GOT3 (cell line): ENCODE measurements around the gene LAIR1.
"Not testable (repeated sequence)": the region's sequence is repeated elsewhere in the genome, so short reads cannot be mapped to it uniquely, and the experiment has no call there.

Experiments used
- DNase-seq: peaks from one replicate; lab custom pipeline; 2025; ENCODE audit warnings: mixed read lengths; lab: John Stamatoyannopoulos, UW

LAIR1 gene

DNA sequence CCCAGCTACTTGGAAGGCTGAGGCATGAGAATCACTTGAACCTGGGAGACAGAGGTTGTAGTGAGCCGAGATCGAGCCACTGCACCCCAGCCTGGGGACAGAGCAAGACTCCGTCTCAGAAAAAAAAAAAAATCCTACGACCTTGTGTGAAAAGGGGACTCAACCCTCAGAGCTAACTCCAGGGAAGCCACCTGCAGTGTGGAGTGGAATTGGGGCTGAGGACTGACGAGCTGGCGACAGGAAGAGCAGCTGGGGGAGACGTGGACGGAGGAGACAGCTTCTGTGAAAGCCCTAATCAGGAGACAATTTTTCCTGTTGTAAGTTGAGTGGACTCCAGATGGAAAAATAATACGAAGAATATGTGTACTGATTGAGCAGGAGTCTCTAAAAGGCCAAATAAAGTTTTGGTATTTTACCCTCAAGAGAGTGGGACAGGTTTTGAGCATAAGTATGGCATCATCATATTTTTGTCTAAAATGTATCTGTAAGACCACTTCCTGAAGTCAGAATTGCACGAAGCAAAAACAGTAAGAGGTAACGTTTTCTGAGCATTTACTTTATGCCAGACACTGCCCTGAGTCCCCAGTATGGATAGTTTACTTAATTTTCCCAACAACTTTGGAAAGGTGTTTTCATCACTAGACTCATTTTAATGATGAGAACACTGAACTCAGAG lies 12.0 kb upstream of the LAIR1 start:
- no peak for DNase-seq

DNA sequence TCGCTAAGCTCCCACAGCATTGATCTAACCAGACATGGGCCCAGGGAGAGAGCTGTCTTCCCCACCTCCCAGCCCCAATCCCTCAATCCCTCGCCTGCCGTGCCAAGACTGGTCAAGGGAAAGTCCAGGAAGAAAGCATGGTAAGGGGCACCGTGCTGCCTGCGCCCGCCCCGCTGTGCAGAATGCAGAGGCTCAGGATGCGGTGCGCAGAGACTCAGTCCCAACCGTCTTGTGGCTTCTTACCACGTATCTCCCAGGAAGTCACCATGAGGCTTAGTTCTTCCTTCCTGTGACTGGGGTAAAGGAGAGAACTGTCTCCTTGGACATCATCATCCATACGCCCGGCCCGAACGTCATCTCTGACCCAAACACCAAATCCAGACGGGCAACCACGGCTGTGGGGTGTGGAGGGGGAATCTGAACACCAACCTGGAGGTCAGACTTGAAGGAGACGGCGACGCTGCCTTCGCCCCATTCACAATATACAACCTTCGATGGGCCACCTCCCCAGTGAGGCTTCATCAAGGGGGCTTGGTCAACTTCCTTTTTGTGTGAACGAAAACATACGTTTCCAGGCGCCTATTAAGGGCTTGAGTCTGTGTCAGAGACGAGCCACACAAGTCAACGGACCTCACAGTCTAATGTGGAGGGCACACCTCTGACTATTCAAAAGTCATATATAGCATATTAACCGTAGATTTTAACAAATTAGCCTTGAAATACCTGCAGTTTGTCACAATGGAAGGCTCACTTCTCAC lies 10.6 kb upstream of the LAIR1 start:
- not testable (repeated sequence) for DNase-seq

DNA sequence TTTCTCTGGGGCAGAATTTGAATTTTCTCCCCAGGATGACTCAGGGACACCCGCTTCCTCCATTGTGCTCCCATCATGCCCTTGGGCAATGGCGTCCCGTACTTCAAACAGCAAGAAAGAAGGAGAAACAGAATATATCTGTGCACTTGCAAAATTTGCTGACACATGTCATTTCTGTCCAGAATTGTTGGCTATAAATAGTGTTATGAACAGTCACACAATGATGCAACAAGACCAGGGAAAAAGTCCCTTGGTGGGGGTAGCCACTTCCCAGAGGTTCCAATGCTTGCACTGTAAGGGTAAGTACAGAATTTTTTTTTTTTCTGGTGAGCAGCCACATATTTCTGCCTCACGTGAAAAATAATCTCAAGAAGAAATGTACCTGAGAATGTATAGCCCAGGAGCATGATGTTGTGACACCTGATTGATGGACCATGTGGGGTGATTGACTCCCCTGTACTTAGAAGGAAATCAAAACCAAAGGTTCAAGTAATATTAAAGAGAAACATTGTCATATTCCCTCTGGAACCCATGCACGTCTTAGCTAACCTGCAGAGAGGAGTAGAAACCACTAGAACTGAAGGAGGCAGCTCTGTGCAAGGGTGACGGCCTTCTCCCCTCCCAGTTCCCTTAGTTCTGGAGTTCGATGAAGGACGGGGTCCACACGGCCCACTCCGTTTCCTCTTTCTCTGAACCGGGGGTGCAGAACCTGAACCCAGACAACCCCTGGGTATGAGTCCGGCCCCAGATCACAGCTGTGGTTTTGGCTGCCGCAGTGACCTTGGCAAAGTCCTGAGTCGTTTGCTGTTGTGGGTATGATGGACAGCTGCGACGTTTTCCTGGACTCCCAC lies 9.3 kb upstream of the LAIR1 start:
- DNase-seq = no peak

DNA sequence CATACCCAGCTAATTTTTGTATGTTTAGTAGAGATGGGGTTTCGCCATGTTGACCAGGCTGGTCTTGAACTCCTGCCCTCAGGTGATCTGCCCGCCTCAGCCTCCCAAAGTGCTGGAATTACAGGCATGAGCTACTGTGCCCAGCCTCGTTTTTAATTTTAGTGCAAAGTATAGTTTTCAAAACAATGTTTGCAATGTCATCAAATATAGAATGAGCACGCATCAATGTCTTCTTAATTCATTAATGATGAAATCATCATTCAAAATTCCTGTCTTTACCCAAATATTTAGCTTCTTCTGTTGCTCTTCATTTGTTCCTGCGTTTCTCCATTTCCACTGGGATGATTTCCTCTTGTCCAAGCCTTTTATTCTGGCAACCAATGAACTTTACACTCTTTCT lies 6.7 kb upstream of the LAIR1 start:
- not testable (repeated sequence) for DNase-seq

DNA sequence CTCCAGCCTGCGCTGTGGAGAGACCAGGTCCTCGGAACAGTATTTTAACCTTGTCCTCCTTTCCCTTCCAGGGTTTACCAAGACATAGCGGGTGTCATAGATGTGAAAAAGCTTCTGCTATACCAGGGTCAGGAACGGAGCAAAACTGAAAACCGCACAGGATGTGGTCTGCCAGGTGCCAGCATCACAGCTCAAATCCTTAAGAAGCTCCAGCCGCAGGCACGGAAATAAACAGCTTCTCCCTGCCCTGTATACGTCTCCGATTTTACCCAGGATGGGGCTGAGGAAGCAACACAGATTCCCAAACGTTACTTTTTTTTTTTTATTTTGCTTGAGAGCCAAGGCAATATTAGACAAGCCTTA lies 5.7 kb upstream of the LAIR1 start:
- DNase-seq = not testable (repeated sequence)

DNA sequence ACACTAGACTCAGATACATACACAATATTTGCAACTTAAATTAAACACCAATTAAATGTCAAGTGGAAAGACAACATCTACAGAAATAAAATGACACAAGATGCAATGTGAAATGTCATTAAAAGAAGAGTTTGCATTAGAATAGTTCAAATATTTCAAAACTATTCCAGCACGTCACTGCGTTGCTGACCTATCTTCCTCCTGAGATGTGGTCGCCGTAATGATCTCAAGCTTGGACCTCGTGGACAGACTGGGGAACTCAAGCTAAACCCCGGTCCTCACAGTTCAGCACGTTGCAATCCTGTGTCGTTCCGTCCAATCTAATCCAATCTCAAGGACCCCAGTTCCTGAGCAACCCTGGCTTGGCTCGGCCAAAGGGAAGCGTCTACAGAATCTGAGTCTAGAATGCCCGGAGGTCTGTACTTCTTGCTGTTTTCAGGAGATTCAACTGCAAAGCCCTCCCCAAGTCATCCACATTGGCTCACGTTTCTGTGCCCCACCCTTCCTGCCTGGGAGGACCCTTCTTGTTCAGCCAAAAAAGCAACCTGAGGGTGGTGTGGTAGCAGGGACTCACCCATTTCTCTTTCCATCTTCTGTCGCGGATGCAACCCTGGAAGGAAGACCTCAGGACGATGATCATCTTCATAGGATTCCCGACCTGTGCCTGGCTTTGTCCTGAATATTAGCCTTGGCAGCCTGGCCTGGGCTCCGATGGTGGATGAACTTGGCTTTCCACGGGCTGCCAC lies 5.1 kb upstream of the LAIR1 start:
- not testable (repeated sequence) for DNase-seq

DNA sequence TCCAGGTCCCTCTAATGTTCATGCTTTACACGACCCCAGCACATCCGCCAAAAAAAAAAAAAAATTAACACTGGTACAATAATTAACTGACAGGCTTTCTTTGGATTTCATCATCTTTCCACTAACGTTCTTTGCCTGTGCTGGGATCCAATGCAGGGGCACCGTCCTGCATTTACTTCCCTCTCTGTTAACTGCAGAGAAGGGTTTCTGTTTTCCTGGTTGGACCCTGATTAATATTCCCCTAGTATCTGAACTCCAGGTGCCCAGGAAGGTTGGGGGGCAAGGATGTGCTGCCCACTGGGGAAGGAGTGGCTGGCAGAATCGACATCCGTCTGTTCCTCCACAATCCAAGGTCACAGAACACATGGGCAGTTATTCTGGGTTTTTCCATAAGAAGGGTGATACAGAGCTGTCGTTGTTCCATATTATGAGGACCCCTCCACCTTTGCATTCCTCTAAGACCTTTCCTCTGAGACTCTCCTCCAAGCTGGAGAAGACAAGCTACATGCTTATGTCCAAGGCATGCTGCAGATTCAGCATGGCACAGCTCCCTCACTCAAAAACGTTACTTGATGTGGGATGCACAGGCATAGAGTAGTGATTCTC lies 4.5 kb upstream of the LAIR1 start:
- no peak for DNase-seq

DNA sequence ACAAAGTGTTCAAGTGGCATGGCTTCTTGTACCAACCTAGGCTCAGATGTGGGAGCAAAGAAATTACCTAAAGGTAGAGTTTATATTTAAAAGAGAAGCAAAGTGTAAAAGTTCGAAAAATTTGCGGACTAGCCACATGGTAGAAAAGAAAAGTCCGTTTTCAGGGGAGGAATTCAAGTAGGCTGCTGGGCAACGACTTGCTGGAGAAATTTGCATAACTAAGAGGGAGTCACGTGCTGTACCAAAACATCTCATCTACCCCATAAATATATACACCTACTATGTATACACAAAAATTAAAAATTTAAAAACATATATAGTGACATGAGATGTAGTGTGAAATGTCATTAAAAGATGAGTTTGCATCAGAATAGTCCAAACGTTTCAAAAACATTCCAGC lies 2.1 kb upstream of the LAIR1 start:
- DNase-seq = no peak

DNA sequence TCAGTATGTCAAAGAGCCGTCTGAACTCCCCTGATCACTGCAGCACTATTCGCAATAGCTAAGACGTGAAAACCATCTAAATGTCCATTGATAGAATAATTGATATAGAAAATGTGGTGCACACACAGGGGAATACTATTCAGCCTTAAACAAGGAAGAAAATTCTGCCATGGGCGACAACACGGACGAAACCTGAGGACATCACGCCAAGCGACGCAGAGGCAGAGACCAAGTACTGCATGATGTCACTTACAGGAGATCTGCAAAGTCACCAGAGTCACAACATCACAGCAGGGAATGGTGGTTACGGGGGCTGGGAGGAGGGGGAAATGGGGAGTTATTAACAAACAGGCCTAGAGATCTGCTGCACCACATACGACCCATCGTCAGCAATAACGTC lies 1.1 kb upstream of the LAIR1 start:
- not testable (repeated sequence) for DNase-seq

DNA sequence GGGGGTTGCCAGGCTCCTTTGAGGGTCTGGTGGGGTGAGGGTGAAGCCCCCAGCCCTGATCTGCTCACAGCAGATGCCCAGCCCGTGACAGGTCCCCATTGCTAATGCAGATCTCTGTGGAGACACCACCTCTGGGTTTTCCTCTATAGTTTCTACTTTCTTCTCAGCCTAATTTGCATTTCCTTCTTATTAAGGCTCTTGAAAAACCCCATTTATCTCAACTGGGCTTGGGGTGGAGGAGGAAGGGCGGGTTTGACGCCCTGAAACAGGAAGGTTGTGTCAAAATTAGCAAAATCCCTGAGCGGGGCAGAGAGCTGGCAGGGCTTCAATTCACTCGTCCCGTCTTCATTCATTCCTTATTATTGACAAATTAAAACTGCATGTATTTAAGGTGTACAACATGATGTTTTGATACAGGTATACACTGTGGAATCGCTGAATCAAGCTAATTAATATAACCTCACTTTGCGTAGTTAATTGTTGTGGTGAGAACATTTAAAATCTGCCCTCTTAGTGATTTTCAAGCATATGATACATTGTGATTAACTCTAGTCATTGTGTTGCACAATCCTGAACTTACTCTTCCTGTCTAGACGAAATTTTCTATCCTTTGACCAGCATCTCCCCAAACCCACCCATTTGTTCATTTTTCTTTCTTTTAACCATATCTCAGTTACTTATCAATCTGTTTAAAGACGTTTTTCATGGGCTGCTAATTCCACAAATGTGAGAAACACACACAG lies 2.9 kb downstream of the LAIR1 start:
- DNase-seq = not testable (repeated sequence)

DNA sequence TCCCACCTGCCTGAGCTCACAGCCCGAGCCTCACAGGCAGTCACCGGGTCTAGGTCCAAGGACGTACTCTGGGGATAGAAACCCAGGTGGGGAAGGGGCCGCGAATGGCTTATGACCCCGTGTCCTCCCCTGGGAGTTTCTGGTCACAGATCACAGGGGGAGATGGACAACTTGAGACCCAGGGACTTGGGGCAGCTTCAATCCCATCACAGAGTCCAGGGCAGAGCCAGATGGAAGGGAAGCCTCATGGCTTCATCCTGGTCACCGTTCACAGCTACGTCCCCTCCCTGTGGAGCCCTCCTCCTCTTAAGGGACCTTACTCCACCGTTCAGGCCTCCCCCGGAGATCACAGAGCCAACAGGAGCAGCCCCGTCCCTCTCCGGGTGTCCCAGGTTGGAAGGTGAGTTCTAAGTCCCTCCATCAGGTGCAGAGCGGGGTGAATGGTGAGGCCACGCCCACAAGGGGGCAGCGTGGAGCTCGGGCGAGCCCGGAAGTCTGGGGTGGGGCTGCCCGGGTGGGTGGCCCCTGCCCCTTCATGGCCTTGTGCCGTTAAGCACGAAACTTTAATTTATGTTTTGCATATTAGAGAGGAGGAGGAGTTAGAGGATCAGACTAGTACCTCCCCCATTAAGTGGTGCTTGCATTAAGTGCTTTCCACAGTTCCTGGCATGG lies 5.4 kb downstream of the LAIR1 start:
- DNase-seq = not testable (repeated sequence)

DNA sequence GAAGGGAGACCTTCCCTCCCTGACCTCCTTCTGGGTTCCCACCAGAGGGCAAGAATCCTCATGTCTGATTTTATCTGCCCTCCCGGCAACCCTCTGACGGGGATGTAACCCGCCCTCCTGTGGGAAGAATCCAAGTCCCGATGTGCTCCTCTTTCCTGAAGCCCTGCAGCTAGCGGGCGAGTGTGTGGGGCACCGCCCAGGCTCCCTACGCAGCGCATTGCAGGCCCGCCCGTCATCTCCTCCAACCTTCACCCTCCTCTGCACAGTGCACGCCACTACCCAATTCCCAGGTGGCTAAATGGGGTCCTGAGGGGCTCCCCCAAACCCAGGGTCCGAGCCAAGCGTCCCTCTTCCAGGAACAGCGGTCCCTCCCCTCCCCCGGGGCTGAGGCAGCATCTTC lies 7.3 kb downstream of the LAIR1 start:
- DNase-seq = no peak

DNA sequence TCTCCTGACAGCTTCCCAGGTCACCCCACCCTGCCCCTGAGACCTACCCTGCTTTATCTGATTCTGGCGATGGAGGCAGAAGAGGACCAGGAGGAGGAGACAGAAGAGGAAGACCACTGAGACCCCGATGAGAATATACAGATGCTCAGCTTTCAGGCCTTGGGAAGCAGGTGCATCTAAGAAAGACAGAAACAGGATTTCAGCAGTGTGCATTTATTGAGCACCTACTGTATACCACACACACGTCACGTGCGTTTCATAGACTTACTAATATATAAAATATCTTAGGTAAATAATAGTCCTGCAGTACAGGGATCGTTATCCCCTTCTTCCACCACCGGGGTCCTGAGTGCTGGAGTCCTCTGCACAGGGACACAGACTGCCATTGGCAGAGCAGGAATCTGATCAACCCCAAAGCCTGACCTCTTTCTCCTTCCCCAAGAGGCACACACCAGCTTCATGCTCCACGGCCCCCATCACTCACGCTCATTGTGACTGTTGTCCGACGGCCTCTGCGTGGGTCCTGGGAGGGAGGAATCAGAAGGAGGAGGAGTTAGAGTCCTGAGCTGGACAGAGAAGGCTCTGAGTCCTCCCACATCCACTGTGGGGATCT lies 8.2 kb downstream of the LAIR1 start:
- no peak for DNase-seq

DNA sequence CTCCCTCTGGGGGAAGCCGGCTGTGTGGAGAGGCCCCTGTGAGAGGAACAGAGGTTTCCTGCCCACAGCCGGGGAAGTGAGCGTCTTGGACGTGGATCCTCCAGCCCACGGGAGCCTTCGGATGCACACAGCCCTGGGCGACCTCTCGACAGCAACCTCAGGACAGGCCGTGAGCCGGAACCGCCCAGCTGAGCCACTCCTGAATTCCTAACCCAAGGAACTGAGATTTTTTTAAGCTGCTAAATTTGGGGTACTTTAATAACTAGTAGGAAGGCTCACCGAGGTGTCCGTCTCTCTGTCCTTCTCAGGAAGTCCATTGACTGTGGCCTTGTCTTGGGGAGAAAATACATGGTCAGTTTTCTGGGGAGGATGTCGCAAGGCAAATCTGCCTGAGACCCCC lies 9.1 kb downstream of the LAIR1 start:
- DNase-seq = no peak

DNA sequence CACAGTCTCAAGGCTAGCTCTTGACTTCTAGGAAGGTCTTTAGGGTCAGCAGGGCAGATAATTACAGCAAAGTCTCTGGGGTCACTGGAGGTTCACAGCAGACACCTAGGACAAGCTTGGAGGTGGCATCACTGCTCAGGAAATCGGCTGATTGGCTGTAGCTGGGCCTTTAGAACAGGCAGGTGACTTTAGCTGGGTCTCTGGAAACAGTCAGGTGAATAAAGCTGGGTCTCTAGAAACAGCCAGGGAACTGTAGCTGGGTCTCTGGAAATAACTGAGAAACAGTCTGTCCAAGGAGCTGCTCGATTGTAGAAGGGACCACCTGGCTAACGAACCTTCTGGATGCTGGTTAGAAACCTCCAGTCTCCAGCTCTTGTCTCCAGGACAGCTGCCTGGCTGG lies 10.0 kb downstream of the LAIR1 start:
- no peak for DNase-seq

DNA sequence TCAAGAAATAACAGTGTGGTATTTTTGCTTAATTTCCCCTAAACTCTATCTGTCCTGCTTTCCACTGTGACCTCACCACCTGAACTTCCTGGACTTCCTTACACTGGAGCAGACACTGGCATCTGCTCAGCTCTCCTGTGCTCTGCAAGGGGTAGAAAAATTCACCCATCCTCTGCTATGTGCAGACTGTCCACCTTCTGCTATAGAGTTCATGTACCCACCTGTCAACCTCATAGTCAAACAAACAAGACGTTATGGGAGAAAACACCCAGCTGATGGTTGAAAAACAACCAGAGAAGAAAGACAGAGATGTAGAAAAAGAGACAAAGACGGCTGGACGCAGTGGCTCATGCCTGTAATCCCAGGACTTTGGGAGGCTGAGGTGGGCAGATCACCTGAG lies 12.2 kb downstream of the LAIR1 start:
- no peak for DNase-seq

DNA sequence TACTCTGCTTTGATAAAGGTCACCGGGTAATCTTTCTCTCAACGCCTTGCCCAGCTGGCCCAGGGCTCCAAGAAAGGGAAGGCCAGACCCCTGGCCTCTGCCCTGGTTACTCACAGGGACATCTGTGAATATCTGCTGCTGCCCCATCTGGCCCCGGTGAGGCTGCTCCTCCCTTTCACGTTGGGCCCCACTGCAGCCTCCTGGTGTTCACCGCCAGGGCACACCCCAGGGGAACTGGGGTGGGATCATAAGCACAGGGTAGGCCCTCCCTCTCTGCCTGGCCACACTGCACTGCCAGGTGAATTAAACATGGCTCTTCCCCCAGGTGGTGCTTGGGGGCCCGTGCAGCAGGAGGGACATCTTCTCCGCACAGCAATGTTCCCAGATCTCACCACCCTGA lies 12.7 kb downstream of the LAIR1 start:
- DNase-seq = no peak

DNA sequence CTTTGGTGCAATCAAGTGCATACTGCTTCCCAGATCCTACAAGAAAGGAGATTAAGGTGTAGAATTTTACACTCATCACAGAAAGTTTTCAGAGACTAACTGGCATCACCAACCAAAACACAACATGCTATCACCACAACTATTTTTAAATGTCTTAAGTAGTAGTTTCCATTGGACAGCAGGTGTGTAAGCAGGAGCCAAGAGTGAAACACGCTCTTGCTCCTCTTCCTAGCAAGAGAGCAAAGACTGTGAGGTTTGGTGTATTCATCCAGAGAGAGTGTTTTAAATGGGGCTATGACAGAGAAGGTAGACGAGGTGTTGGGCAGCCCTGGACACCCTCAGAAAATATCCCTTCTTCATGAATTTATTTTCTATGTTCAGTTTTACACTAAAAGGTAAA lies 13.3 kb downstream of the LAIR1 start:
- DNase-seq = no peak

DNA sequence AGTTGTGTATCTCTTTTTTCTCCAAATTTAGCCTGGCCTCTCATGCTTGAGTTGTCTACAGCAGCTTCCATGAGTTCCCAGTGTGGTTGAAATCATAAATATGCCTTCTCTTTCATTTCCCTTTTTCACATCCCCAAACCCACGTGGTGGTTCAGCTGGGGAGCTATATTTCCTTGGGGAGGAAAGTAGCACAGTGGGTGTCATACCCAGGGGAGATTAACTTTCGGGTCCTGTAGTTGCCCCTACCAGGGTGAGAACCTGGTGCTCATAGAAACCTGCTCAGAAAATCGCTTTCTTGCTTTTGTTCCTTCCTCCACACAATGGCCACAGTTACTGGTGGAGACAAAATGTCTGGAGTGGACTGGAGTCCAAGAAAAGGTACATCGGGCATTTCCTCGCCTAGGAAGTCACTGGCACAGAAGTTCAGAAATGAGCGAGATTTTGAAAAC lies 18.8 kb downstream of the LAIR1 start:
- DNase-seq = no peak

DNA sequence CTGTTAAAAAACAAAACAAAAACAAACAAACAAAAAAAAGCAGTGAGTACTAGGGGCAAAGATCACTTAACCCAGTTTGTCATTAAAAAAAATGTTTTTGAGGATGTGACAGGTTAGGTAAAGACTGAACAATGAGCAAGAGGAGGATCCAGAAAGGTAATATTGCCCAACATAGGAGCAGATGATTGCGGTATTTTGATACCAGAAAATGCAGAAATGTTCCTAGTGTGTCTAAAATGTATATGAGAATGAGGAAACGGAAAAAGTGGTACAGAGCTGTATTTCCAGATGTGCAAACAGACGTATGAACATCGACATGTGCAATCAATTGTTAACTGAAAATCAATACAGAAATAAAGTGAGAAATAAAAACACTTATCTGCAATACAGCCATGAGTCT lies 20.9 kb downstream of the LAIR1 start:
- no peak for DNase-seq
